HG02610 (cell line): ENCODE data around the gene PAX5.

Source experiments
- ATAC-seq: cut with Tn5 transposase; IDR thresholded peaks from one replicate; pipeline ENCODE4 v1.9.1; 2021; ENCODE audit warnings: mild to moderate bottlenecking, moderate library complexity; ENCODE audit not compliant: unreplicated experiment

PAX5 gene

DNA sequence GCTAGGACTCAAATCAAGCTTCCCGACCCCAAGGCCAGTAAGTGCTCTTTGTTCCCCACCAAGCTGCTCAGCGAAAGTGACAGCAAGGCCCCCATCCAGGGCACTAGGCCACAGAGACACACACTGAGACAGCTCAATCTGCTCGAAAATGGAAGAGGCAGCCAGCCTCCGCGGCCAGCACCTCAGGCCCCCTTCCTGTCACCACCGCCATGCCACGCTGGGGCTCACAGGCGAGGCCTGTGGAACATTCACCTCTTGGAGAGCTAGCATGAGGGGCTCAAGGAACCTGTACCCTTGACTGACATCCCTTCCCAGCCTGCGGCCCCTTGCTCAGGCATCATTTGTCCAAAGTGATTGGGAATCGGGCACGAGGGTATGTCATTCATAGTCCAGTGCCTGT is 71.4 kb downstream of the PAX5 start:
- no peak for ATAC-seq

DNA sequence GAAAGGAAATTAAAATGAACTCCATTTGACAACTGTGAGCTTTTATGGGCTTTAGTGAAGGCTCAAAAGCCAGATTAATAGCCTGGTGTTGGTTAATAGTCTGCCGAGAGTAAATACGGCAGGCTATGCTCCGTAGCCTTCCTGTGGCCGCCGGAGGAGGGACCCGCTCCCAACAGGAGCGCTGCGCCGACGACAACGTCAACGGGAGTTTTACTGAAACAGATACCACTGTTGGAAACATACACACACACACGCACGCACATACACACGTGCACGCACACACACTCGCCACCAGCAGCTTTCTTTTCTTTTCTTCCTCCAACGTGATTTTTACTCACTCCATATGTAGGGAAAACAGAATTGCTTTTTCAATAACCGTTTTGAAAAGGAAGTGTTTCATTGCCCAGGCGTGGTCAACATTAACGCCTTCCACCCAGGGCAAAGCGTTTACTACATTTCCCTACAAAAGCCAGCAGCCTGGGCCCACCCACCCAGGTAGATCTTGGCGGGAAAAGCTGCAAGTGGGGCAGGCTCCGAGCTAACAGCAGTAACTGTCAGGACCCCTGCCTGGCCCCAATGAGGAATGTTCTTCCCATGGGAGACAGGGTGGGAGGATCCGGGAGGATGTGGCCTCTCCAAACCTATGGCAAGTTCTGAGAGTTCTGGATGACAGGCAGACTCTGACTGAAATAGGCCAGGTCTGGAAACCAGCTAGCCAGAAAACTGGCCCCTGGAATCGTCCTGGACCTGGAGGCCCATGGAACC is 72.3 kb downstream of the PAX5 start:
- no peak for ATAC-seq

DNA sequence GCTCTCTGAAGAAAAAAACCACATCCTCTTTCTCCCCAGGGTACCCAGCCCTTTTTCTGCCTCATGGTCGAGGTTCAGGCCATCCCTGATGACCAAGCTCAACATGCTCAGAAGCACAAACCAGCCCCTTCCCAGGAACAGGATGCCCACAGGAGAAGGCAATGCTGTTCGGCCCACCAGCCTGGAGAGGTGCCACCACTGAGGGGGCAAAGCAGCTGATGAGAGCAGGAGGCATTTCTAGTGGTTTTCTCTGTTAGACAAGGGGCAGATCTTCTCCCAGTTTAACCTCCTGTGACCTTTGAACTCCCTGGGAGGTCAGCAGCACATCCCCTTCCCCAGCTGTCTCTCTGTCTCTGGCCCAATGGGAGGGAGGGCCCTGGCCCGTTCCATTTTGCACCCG is 73.0 kb downstream of the PAX5 start:
- no peak for ATAC-seq

DNA sequence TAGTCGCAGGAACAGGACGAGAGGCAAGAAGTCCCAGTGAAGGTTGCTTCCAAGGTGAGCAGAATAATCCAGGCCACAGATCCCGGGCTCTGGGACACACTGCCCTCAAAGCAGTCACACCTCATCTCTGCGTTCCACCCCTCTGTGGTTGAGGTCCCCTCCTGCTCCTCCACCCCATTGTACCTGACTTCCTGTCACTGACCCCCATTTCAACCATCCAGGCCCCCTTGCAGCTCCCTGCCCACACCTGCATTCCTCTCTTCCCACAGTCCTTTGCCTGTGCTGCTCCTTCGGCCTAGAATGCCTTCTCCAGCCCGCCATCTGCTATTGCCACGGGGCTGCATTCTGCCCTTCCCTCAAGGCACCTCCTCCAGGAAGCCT is 73.5 kb downstream of the PAX5 start:
- no peak for ATAC-seq

DNA sequence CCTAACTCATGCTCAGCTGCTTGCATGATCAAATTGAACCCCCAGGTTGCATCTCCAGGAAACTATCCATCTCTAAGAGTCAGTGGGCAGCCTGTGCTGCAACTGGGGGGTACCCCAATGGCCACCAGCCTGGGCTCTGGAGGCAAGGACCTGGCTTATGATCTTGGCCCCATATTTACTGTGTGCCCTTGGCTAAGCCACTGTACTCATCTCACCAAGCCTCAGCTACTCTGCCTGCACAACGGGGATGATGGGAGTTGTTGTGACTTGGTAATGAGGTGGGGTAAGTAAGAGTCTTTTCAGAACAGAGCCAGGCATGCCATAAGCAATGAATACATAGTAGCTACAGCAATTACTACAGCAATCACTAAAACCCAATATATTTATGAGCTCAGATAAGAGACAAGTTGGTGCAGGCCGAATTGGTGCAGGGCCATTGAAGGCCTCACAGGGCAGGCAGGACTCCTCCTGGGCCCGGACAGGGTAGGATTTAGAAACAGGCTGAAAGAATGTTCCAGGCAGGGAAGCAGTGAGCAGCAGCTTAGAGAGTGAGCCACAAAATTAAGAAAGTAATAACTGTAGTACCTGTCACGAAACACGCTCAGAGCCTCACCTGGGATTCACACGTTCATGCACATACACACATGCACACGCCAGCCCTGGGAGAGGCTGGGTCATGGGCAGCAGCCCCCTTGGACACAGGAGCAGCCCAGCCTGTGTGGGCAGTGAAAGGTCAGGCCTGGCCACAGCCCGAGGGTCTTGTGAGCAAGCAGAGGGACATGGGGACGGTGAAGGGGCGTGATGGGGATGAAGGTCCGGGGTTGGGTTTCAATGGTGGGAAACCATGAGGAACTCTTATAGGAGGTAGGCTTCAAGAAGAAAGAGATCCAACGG is 74.1 kb downstream of the PAX5 start:
- no peak for ATAC-seq

DNA sequence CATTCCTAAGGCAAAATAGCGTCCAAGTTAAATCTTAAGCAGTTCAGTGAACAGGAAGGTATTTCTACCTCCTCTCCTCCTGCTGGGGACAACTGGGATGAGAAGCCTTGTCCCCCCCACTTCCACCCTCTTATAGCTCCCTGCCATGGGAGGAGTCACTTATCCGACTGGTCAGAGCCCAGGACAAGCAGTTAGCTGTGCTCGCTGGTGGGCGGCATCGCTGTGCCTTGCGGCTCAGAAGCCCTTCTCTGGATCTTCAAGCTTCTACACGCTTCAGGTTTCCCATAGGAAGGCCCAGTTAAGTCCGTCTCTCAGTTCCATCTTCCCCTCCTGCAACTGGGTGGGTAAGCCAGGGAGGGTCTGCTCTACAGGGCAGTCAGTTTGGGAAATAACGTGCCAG is 77.2 kb downstream of the PAX5 start:
- ATAC-seq, result no peak

DNA sequence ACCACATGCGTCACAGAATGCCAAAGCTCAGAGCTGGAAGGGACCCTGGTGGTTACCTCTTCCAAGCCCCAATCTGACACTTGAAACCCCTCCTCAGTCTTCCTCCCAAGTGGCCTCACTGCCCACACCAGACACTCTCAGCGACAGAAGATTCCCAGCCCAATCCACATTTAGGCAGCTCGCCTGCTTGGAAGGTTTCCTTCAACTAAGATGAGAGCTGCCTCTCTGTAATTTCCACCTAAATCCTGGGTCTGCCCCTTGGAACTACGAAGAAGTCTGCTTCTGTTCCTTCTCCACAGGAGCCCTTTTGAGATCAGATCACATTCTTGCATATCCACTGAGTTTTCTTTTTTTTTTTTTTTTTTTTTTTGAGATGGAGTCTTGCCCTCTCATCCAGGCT is 83.7 kb downstream of the PAX5 start:
- no peak for ATAC-seq

DNA sequence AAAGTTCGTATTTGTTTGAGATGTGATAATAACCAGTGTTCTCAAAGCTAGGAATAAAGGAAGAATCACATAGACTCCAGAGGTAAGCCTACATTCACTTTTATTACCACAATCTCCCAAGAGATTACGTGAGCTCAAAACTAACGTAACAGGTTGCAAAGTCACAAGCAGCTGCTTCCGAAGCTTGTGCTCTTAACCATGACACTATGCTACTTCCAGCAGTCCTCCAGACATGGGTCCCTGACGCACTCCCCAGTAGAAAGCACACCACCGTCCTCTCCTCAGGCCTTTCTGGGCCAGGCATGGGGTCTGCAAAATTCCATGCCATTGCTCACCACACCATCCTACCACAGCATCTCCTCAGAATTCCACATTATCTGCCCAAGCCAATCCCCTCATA is 84.6 kb downstream of the PAX5 start:
- ATAC-seq, result no peak

DNA sequence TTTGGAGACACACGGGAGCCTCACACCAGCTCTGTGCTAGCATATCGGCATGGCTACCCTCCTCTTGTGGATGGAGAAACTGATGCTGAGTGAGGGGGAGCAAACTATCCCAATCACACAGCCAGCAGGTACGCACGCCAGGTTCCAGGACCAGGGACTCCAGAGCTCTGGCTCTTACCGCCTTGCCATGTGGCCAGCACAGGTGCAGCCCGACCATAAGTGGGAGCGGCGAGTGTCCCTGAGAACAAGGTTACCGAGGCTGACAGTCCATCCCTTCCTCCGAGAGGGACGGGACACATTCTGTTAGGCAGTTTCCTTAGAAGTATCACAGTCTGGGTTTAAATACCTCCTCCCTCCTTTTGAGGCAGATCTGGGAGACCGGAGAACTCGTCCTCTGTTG is 86.0 kb downstream of the PAX5 start:
- ATAC-seq, result no peak

DNA sequence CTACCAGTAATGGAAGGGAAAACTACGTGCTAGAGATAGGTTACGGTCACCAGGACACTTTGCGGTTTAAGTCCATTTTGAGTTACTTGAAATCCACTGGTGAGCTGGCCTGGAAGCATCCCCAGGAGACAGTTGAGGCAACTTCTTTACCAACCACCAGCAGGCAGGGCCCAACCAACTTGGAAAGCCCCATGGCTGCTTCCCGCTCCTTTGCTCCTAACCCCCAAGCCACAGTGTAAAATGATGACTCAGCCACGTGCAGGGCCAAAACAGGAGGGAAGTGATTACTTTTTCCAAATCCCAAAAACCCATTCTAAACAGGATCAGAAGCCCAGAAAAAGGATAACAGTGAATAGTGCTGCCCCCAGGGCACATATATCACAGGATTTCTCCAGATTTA is 87.4 kb downstream of the PAX5 start:
- ATAC-seq, result no peak

DNA sequence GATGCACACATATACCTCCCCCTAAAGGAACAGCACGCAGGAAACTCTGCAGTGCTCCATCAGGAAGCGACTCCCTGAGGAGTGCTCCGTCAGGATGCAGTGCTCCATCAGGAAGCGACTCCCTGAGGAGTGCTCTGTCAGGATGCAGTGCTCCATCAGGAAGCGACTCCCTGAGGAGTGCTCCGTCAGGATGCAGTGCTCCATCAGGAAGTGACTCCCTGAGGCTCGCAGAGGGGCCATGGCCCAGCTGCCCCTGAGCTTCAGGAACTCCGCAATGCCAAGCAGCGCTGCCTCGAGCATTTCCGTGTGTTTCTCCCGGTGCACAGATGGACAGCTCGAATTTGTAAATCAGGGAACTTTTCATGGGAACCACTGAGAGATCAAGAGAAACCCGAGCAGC is 88.1 kb downstream of the PAX5 start:
- no peak for ATAC-seq

DNA sequence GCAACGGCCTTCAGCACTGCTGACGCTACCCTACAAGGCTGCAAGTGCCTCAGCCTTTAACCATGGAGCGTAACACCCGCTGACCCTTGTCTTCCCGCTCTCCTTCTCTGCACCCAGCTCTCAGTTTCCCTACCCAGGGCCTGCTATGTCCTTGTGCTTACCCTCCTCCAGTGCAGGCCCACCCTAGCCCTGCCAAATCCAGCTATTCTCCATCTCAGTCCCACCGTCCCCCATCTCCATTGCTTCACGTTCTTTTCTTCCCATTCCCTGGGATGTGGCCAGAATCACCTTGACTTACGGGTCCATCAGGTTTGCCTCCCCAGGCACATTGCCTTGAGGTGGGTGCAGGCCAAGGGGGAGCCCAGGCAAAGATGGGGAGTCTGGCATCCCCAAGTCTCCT is 91.2 kb downstream of the PAX5 start:
- ATAC-seq, result no peak

DNA sequence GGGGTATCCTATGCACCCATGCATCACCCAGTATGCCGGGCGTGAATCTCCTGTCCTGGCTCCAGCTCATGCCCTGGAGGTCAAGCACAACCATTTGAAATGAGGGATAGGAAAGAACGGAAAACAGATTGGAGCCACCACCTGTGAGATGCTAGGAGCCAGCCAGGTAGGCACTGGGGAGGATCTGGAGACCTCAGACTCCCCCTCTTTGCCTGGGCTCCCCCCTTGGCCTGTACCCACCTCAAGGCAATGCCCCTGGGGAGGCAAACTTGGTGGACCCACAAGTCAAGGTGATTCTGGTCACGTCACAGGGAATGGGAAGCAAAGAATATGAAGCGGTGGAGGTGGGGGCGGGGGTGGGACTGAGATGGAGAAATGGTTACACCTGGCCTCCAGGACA is 92.6 kb downstream of the PAX5 start:
- no peak for ATAC-seq

DNA sequence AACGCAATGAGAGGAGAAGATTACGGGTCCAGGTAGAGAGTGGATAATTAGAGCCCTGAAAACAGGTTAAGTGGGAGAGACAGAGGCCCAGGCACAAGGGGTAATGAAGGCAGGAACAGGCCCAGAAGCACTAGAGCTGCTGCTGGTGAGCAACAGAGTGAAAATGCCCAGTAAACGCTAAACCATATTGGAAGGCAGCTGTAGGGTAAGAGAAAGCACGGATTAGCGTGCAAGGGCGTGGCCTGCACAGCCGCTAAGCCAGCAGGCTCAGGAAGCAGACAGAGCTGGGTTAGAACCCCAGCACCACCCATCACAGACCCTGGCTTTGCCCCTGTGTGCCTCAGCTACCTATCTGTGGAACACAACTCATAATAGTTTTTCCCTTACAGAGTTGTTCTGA is 93.2 kb downstream of the PAX5 start:
- ATAC-seq, result no peak

DNA sequence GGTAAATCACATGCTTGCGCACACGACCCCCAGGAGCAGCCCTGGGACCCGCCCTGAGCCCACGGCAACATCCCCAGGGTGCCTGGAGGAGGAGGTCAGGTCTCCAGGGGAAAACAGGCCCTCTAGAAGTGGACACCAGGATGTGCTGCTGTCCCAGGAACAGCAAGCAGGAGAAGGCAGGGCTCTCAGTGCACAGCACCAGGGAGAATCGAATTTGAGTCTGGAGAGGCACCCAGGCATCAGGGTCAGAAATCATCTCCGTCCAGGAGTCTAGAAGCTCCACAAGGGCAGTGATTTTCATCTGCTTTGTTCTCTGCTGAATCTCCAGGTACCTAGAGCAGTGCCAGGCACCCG is 93.6 kb downstream of the PAX5 start:
- no peak for ATAC-seq

DNA sequence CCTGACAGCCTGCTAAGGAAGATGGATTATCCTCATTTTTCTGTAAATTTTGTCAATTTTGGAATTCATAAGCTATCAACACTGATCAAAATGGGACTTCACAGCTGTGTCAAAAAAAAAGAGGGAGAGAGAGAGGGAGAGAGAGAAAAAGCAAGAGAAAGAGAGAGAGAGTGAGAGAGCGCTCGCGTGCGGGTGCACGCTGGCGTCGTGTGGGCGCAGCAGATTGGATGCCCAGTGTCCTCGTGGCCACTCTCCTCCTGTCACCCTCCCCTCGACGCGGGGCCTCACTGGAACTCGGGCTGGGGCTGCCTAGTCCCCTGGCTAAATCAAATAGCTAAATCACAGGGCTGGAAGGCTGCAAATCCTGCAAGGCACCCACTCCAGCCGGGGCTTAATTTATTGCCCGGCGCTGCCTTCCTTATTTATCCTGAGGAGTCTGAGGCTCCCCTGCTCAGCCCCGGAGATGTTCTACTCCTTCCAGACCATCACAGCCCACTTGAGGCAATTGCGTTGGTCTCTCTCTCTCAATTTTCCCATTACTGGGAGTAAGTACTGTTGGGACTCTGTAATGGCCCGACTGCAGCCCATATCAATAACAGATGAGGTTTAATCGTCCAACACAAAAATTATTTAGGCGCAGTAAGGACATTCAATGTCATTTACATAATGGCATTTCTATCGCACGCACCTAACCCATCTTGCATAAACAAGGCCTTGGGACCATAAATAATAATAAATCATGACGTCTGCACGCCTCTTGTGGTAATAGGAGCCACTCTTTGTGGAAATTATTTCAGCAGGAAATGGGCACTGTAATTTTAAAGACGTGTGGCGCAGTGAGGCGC is 94.2 kb downstream of the PAX5 start:
- no peak for ATAC-seq

DNA sequence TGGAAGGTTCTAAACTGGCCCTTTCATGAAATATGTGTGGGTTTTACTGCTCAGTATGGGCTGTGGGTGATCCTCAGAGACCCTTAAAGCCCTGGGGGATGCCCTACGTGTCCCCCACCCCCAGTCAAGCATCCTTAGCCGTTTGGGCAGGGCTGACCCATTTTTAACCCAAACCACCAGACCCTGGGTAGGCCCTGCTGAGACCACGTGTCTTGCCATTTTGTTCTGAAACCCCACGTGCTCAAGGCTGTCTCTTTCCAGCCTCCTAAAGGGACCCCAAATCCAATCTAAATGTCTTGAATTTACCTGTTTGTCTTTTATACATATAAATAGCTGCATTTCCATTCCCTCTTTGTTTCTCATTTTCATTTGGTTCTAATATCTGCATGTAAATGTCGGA is 94.9 kb downstream of the PAX5 start:
- ATAC-seq, result no peak

DNA sequence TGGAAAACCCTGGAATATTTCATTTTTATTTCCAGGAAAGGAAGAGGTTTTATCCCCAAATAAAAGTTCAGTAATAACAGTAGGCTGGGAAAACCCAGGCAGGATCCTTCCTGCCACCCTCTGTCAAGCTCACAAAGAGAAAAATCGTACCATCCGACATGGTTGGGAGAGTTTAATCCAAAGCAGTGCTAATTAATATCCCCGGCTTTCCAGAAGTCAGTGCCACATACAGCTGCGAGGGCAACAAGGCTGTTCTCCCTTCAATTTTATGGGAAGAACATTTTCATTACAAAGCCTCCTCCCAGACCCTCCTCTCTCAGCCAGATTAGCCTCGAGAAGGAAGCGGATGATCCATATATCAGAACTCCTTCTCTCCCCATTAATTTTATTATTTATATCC is 95.5 kb downstream of the PAX5 start:
- ATAC-seq, result no peak

DNA sequence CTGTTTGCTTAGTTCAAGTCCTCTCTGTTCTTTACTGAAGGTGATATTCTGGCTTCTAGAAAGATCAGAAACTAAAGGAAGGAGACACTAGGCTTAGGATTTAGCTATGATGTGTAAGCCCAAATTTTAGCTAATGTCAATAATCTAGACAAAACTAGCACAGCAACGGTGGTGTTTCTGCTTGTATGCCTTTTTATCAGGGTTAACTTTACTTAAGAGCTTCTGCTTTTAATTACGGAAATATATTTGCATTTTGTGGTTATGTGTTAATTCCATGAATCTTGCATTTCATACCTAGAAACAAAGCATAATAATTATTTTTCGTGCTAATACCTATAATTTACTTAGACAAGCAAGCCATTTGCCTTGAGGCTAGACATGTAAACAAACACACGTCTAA is 96.1 kb downstream of the PAX5 start:
- ATAC-seq, result no peak

DNA sequence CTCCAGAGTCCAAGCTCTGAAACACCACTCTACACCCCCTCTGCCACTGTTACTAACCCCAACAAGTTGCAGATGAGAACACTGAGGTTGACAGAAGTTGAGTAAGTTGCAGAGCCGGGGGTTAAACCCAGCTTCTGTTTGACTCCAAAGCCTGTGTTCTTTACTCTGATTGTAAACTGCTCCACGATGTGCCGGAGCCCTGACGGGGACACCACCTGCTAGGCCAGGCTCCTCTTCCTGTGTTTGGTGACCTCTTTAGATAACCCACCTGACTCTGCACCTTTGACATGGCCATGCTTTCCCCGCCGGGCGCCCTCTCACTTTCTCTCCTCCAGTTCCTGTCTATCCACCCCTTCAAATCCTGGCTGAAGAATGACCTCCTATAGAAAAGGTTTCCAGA is 96.7 kb downstream of the PAX5 start:
- no peak for ATAC-seq

DNA sequence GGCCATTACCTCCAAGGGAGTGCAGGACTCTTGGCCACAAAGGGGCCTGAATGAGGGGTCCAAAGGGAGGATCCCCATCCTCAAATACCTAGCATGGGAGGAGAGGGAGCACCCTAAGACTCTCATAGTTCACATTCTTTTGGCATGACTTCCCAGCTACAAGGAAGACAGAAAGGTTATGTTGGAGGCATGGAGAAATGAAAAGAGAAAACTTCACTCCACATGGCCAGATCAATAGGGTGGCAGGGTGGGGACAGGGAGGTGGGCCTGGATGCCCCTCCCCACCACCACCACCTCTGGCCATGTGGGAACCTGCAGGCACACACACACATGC is 97.6 kb downstream of the PAX5 start:
- ATAC-seq, result no peak
